ENCODE data around the gene MTFMT.

MTFMT gene

GRCh38 chr15:64970698-64971097 is 58.7 kb downstream of the MTFMT start:
- POLR2A ChIA-PET, result no interaction called here
- CTCF ChIA-PET, result interaction anchor here (1.0 to 1.4 kb wide), 2 partner anchors 9 to 10 kb away, joined by 4 to 7 read pairs; no protein-coding TSS in a partner anchor
- no peak for TF ChIP-seq CTCF (IDR thresholded peaks at IDR 0.05; ENCODE audit: control extremely low read depth, extremely low read depth, low read depth, missing control alignments)

GRCh38 chr15:64969401-64969800 is 60.0 kb downstream of the MTFMT start:
- ChIA-PET POLR2A (no interaction called here), CTCF (interaction anchor here (1.0 to 1.2 kb wide), 2 partner anchors 11 to 24 kb away, joined by 3 to 4 read pairs; no protein-coding TSS in a partner anchor)
- TF ChIP-seq CTCF (IDR thresholded peaks at IDR 0.05; ENCODE audit: control extremely low read depth, extremely low read depth, low read depth, missing control alignments), result no peak
- no peak for DNase-seq (ENCODE audit: extremely low spot score)

More at GRCh38 chr15:64970698-64971097, 58.7 kb downstream of the MTFMT start:
- no peak for DNase-seq (ENCODE audit: extremely low spot score)

DNA sequence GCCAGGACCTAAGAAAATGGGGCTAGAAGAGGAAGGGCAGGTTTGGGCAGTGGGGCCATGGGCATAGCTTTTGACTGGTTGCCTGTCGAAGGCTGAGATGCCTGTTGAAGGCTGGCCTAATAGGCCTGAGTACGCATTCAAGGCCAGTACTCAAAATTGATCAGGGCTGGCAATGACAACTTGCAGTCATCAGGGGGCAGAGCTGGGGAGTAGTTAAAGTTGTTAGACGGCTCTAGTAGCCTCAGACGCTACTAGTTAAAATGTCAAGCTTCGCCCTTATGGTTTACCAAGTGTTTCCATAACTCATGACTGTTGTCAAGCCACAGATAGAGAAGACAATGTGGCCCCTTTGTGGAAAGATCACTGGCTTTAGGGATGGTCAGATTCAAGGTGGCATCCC is 68.4 kb downstream of the MTFMT start:
- ChIA-PET POLR2A (no interaction called here), CTCF (interaction anchor here (2.0 kb wide), 1 partner anchor 9 kb away, joined by 7 read pairs; no protein-coding TSS in a partner anchor)
- DNase-seq (ENCODE audit: extremely low spot score), result no peak
- no peak for TF ChIP-seq CTCF (IDR thresholded peaks at IDR 0.05; ENCODE audit: control extremely low read depth, extremely low read depth, low read depth, missing control alignments)

DNA sequence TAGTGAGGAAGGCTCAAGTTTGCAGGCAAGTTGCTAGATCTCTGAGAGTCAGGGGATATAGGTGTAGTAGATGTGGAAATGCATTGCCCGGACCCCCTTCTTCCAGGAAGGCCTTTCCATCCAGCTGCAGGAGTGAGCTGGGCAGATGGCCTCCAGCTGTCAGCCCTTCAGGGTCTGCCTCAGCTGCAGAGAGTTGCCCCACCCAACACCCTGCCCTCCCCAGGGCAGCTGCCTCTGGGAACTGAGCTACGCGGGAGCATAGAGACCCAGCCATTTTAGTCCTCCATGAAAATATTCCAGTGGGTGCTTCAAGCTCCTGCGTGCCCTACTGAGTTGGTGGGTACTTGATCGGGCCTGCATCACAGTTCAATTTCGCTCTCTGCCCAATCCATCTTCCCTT is 69.3 kb downstream of the MTFMT start:
- no peak for TF ChIP-seq CTCF (IDR thresholded peaks at IDR 0.05; ENCODE audit: control extremely low read depth, extremely low read depth, low read depth, missing control alignments)
- no peak for DNase-seq (ENCODE audit: extremely low spot score)
- ChIA-PET POLR2A (interaction anchor here (0.5 kb wide), 1 partner anchor 195 kb away, joined by 3 read pairs; no protein-coding TSS in a partner anchor), CTCF (interaction anchor here (2.0 kb wide), 1 partner anchor 10 kb away, joined by 7 read pairs; no protein-coding TSS in a partner anchor)

DNA sequence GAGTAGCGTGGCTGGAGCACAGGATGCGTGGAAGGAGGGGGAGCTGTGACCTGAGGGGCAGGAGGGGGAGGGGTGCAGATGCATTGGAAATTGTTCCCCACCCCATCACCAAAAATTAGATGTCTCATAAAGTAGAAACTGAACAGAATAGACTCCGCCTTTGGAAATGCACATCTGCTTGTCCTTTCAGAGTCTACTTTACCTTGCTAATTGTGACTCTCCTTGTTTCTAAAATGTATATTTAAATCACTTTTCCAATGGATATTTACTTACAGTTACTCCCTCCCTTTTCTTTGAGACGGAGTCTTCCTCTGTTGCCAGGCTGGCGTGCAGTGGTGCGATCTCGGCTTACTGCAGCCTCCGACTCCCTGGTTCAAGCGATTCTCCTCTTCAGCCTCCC is 70.3 kb downstream of the MTFMT start:
- POLR2A ChIA-PET, result no interaction called here
- CTCF ChIA-PET, result no interaction called here
- no peak for TF ChIP-seq CTCF (IDR thresholded peaks at IDR 0.05; ENCODE audit: control extremely low read depth, extremely low read depth, low read depth, missing control alignments)
- no peak for DNase-seq (ENCODE audit: extremely low spot score)

DNA sequence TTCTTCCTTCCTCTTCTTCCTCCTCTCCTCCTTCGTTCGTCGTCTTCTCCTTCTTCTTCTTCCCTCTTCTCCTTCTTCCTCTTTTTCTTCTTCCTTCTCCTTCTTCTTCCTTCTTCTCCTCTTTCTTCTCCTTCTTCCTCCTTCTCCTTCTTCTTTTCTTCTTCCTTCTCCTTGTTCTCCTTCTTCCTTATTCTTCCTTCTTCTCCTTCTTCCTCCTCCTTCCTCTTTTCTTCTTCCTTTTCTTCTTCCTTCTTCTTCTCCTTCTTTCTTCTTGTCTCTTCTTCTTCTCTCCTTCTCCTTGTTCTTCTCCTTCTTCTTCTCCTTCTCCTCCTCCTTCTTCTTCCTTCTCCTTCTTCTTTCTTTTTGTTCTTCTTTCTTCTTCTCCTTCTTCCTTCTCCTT is 75.0 kb downstream of the MTFMT start:
- ChIA-PET CTCF (no interaction called here), POLR2A (no interaction called here)
- no peak for DNase-seq (ENCODE audit: extremely low spot score)
- TF ChIP-seq CTCF (IDR thresholded peaks at IDR 0.05; ENCODE audit: control extremely low read depth, extremely low read depth, low read depth, missing control alignments), result no peak
